Memory B cell (primary cell): ENCODE results near the gene HMBS.
"Not testable (repeated sequence)": the region's sequence is repeated elsewhere in the genome, so short reads cannot be mapped to it uniquely, and the experiment has no call there.

Experiments used
- ATAC-seq: fragments of 150-1000 bp; cut with Tn5 transposase; 2 replicates; pipeline ENCODE4 v1.10.0; 2021; ENCODE audit warnings: low read depth, mild to moderate bottlenecking, moderate library complexity
- DNase-seq, 2 donors: peaks; one replicate each; pipeline ENCODE4 v3.0.0; 2022; ENCODE audit warnings: low spot score in 2 of 2
- H3K27ac Mint-ChIP-seq: one replicate; pipeline ENCODE4 v1.8.0; 2022; ENCODE audit warnings: mild to moderate bottlenecking, moderate library complexity, mixed read lengths
- H3K27me3 Mint-ChIP-seq: one replicate; pipeline ENCODE4 v1.8.0; 2022; ENCODE audit warnings: mixed read lengths
- H3K36me3 Mint-ChIP-seq: one replicate; pipeline ENCODE4 v1.8.0; 2022; ENCODE audit warnings: mild to moderate bottlenecking, mixed read lengths
- H3K4me1 Mint-ChIP-seq: one replicate; pipeline ENCODE4 v1.8.0; 2022; ENCODE audit warnings: mixed read lengths
- H3K4me3 Mint-ChIP-seq: one replicate; pipeline ENCODE4 v1.8.0; 2022; ENCODE audit warnings: mild to moderate bottlenecking, moderate library complexity, mixed read lengths
- H3K9me3 Mint-ChIP-seq: one replicate; pipeline ENCODE4 v1.8.0; 2022; ENCODE audit warnings: mixed read lengths

HMBS gene

DNA sequence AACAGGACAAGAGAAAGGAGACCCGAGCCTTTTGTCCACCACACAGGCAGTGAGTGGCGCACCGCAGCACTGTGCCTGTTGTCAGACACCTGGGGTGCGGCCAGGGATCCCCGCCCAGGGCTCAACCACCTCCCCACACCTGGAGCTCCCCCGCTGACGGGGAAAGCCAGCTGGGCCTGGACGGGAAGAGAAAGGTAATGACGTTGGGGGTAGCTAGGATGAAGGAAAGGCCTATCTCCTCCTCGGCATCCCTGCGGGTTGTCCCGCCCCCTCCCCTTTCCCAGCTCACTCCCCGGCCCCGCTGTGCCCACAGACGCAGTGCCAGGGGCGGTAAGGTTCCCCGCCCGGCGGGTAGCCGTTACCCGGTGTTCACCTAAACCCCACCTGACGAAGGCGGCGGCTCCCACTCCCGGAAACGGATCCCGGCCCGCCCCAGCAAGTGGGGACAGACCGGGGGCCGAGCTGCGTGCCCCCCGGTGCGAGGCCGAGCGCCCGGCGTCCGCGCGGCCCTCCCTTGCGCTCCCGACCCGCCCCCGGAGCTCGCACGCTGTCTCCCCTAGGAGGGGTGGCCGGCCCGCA lies 28.2 kb upstream of the HMBS start:
- ATAC-seq (peak; percentile 27), DNase-seq (peak; percentile 41 to 53)
- peak overlapping the region; percentile 93 for H3K4me3 Mint-ChIP-seq
- H3K36me3 Mint-ChIP-seq: peaks cover 12% of the 10 kb centered on the region
- H3K9me3 Mint-ChIP-seq: no peaks in the 10 kb centered on the region
- no peaks in the 10 kb centered on the region for H3K27me3 Mint-ChIP-seq
- peak overlapping the region; percentile 95 for H3K27ac Mint-ChIP-seq
- peaks cover 25% of the 10 kb centered on the region for H3K4me1 Mint-ChIP-seq

DNA sequence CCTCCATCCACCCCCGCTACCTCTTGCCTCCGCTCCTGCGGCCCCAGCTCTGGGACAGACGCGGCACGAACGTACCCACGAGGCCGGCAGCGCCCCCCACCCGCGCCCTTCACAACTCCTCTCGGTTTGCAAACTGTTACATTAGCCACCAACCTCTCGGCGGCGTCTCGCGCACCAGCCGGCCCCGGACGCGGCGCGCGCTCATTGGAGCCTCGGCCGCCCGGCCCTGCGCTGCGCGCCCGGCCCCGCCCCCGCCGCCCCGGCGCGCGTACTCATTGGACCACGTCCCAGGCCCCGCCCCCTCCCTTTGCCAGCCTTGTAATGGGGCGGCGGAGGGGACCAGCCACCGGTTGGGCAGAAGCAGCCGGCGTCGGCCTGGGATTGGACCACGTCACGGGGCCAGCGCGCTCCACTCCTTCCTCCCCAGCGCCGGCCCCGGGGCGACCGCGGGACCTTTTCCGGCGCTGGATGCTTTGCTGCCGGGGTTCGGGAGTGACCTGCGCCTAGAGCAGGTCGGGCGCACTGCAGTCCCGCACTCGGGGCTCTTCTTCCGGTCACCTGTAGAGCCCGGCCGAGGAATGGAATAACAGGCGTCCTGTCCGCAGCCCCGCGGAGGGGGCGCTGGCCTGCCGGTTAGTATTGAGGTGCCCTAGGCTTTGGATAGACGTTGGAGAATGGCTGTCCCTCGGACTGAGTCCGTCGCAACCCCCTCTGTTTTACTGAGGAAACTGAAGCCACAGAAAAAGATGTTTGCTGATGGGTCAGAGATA lies 27.5 kb upstream of the HMBS start, which contains the start of gene HYOU1:
Gene HYOU1, minus strand, starts transcription at position 206 of the 770 bp plus-strand sequence. CDS start 1,045 bp downstream, outside the sequence.
- H3K4me3 Mint-ChIP-seq: peak within 1 kb of the TSS; percentile 93
- H3K36me3 Mint-ChIP-seq: peaks cover 12% of the 10 kb centered on the region
- DNase-seq (peak; percentile 94 to 96), ATAC-seq (peak; percentile 90)
- no peaks in the 10 kb centered on the region for H3K27me3 Mint-ChIP-seq
- peaks cover 21% of the 10 kb centered on the region for H3K4me1 Mint-ChIP-seq
- H3K9me3 Mint-ChIP-seq: no peaks in the 10 kb centered on the region
- H3K27ac Mint-ChIP-seq: peak within 1 kb of the TSS; percentile 95

DNA sequence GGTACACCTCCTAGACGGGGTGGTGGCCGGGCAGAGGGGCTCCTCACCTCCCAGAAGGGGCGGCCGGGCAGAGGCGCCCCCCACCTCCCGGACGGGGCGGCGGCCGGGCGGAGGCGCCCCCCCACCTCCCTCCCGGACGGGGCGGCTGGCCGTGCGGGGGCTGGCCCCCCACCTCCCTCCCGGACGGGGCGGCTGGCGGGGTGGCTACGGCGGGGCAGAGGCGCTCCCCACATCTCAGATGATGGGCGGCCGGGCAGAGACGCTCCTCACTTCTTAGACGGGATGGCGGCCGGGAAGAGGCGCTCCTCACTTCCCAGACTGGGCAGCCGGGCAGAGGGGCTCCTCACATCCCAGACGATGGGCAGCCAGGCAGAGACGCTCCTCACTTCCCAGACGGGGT lies 25.6 kb upstream of the HMBS start:
- peaks cover 19% of the 10 kb centered on the region for H3K4me1 Mint-ChIP-seq
- not testable (repeated sequence) for H3K27me3 Mint-ChIP-seq, H3K36me3 Mint-ChIP-seq, H3K9me3 Mint-ChIP-seq, ATAC-seq, H3K27ac Mint-ChIP-seq, DNase-seq
- H3K4me3 Mint-ChIP-seq: peak overlapping the region; percentile 21

DNA sequence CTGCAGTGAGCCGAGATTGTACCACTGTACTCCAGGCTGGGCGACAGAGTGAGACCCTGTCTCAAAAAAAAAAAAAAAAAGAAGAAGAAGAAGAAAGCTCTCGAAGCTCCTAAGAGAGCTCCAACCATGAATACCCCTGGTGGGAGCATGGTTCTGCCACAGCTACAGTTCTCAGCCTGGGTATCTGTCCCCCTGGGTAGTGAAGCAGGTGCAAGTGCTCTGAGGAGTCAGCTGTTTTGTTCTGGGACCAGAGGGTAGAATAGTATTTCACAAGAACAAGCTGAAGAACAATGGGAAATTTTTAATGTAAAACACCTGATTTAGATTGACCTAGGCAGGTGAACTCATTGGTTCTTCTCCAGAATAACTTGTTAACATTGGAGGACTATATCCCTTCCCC lies 23.4 kb upstream of the HMBS start:
- DNase-seq (no peak), ATAC-seq (no peak)
- no peak overlapping the region for H3K4me3 Mint-ChIP-seq
- H3K27me3 Mint-ChIP-seq: no peaks in the 10 kb centered on the region
- H3K9me3 Mint-ChIP-seq: no peaks in the 10 kb centered on the region
- H3K4me1 Mint-ChIP-seq: peaks cover 14% of the 10 kb centered on the region
- peaks cover 2% of the 10 kb centered on the region for H3K36me3 Mint-ChIP-seq
- no peak overlapping the region for H3K27ac Mint-ChIP-seq

- Mint-ChIP-seq H3K27me3 (no peaks in the 10 kb centered on the region), H3K4me1 (peaks cover 19% of the 10 kb centered on the region), H3K36me3 (peaks cover 2% of the 10 kb centered on the region), H3K27ac (no peak overlapping the region), H3K9me3 (no peaks in the 10 kb centered on the region), H3K4me3 (no peak overlapping the region)
- no peak for DNase-seq
- no peak for ATAC-seq
These were observed 21.9 kb upstream of the HMBS start for GRCh38 chr11:119062779-119063178.

GRCh38 chr11:119065369-119065768 lies 19.3 kb upstream of the HMBS start:
- Mint-ChIP-seq H3K4me1 (peaks cover 19% of the 10 kb centered on the region), H3K9me3 (no peaks in the 10 kb centered on the region), H3K27me3 (no peaks in the 10 kb centered on the region), H3K27ac (peak overlapping the region; percentile 72), H3K36me3 (peaks cover 5% of the 10 kb centered on the region), H3K4me3 (no peak overlapping the region)
- DNase-seq (peak in 1 of 2 donors; percentile 29), ATAC-seq (peak; percentile 16)

- Mint-ChIP-seq H3K4me1 (peaks cover 21% of the 10 kb centered on the region), H3K27ac (peak within 1 kb of the TSS; percentile 98), H3K36me3 (peaks cover 6% of the 10 kb centered on the region), H3K9me3 (no peaks in the 10 kb centered on the region), H3K27me3 (no peaks in the 10 kb centered on the region), H3K4me3 (peak within 1 kb of the TSS; percentile 93)
- DNase-seq: peak; percentile 88 to 92
- ATAC-seq: peak; percentile 91
These were observed 17.1 kb upstream of the HMBS start, which contains the start of gene VPS11 for GRCh38 chr11:119067371-119068222. Gene VPS11, plus strand, starts transcription at chr11:119067818. Its CDS starts 6 bp downstream, at chr11:119067824.

- H3K4me3 Mint-ChIP-seq: no peak overlapping the region
- no peak for DNase-seq
- H3K9me3 Mint-ChIP-seq: no peaks in the 10 kb centered on the region
- H3K4me1 Mint-ChIP-seq: peaks cover under 1% of the 10 kb centered on the region
- H3K27ac Mint-ChIP-seq: no peak overlapping the region
- no peak for ATAC-seq
- no peaks in the 10 kb centered on the region for H3K27me3 Mint-ChIP-seq
- H3K36me3 Mint-ChIP-seq: peaks cover 33% of the 10 kb centered on the region
These were observed 6.8 kb upstream of the HMBS start for GRCh38 chr11:119077839-119078238.

GRCh38 chr11:119078675-119079420 lies 5.8 kb upstream of the HMBS start:
- ATAC-seq (no peak), DNase-seq (no peak)
- Mint-ChIP-seq H3K36me3 (peaks cover 26% of the 10 kb centered on the region), H3K4me3 (no peak overlapping the region), H3K27me3 (no peaks in the 10 kb centered on the region), H3K4me1 (no peaks in the 10 kb centered on the region), H3K27ac (no peak overlapping the region), H3K9me3 (no peaks in the 10 kb centered on the region)

DNA sequence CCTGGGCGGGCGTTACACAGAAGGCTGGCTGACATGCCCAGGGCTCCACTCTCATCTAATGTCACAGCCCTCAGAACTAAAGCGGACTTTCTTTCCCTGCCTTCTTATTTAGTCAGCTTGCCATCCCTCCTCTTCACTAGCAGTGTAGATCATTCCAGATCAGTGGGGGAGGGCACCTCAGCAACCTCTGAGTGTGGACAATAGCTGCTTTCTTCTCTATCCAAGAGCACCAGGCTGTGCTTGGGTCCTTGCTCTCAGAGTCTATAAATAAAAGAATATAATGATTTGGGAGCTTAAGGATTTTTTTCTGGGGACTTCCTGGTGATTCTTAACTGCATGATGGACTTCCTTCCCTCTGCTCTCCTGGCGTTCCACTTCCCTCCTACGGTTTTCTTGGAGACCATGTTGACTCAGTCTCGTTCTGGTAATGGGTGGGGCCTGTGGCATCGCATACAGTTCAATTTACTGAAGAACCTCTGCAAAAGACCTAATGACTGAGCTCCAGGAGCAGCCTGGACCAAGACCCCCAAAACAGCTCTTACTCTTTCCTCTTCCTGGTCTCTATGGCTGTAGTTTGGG lies 2.9 kb upstream of the HMBS start:
- H3K27ac Mint-ChIP-seq: no peak overlapping the region
- no peaks in the 10 kb centered on the region for H3K27me3 Mint-ChIP-seq
- H3K36me3 Mint-ChIP-seq: peaks cover 21% of the 10 kb centered on the region
- H3K9me3 Mint-ChIP-seq: no peaks in the 10 kb centered on the region
- ATAC-seq (no peak), DNase-seq (no peak)
- H3K4me1 Mint-ChIP-seq: peaks cover 12% of the 10 kb centered on the region
- no peak overlapping the region for H3K4me3 Mint-ChIP-seq

DNA sequence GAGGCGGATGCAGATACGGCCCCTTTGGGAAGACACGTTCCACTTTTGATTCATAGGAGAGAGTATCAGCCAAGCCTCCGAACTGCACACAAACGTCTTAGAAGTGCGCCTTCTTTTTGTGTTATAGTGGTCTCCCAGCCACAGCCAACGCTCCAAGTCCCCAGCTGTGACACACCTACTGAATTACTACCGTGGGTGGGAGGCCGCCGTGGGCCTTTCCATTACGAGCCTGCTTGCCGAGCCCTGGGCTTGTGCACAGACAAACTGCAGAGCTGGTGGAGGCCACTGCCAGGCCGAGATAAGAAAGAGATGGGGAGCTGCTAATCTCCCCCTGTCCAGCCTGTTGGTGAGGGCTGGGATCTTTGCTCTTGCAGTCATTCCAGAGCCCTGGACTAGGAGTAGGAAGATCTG lies 761 bp downstream of the HMBS start:
- Mint-ChIP-seq H3K36me3 (peaks cover 12% of the 10 kb centered on the region), H3K4me1 (peaks cover 19% of the 10 kb centered on the region), H3K9me3 (no peaks in the 10 kb centered on the region), H3K27ac (peak overlapping the region; percentile 84), H3K4me3 (peak overlapping the region; percentile 93), H3K27me3 (no peaks in the 10 kb centered on the region)
- DNase-seq: no peak
- ATAC-seq: no peak

DNA sequence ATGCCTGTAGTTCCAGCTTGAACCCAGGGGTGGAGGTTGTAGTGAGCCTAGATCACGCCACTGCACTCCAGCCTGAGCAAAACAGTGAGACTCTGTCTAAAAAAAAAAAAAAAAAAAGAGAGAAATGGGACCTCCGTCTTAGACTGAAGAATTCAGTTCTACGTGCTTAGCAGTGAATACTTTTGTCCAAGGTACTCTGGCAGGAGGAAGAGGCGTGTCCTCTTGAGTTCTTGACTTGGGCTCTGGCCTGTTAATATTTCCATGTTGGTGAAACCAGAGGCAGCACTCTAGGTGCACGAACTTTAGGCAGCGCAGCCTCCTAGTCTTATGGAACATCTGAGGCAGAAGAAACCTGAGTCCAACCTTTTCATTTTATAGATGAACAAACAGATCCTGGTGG lies 2.4 kb downstream of the HMBS start:
- no peak overlapping the region for H3K4me3 Mint-ChIP-seq
- peaks cover 19% of the 10 kb centered on the region for H3K4me1 Mint-ChIP-seq
- no peaks in the 10 kb centered on the region for H3K9me3 Mint-ChIP-seq
- H3K27me3 Mint-ChIP-seq: no peaks in the 10 kb centered on the region
- DNase-seq: no peak
- H3K27ac Mint-ChIP-seq: no peak overlapping the region
- H3K36me3 Mint-ChIP-seq: peaks cover 3% of the 10 kb centered on the region
- no peak for ATAC-seq

- Mint-ChIP-seq H3K4me1 (peaks cover 23% of the 10 kb centered on the region), H3K27ac (no peak overlapping the region), H3K36me3 (no peaks in the 10 kb centered on the region), H3K27me3 (no peaks in the 10 kb centered on the region), H3K9me3 (no peaks in the 10 kb centered on the region), H3K4me3 (no peak overlapping the region)
- ATAC-seq: no peak
- no peak for DNase-seq
These were observed 3.1 kb downstream of the HMBS start for GRCh38 chr11:119087747-119088241.
